ENCODE results near the gene TOGARAM1.

The TOGARAM1 gene

GRCh38 chr14:45094275-45094674 is 132.3 kb downstream of the TOGARAM1 start:
- DNase-seq (ENCODE audit: extremely low read depth, low read depth): no peak
- no peak overlapping the region for H3K4me3 ChIP-seq (replicated peaks; ENCODE audit: low read depth, low read length)
- TF ChIP-seq CTCF (IDR thresholded peaks at IDR 0.05; ENCODE audit: low read depth, low read length, missing control alignments): no peak

GRCh38 chr14:45095143-45095542 is 133.2 kb downstream of the TOGARAM1 start:
- TF ChIP-seq CTCF (IDR thresholded peaks at IDR 0.05; ENCODE audit: low read depth, low read length, missing control alignments): no peak
- no peak for DNase-seq (ENCODE audit: extremely low read depth, low read depth)
- no peak overlapping the region for H3K4me3 ChIP-seq (replicated peaks; ENCODE audit: low read depth, low read length)

GRCh38 chr14:45096218-45096617 is 134.2 kb downstream of the TOGARAM1 start:
- TF ChIP-seq CTCF (IDR thresholded peaks at IDR 0.05; ENCODE audit: low read depth, low read length, missing control alignments): no peak
- no peak overlapping the region for H3K4me3 ChIP-seq (replicated peaks; ENCODE audit: low read depth, low read length)

GRCh38 chr14:45103806-45104205 is 141.8 kb downstream of the TOGARAM1 start:
- H3K4me3 ChIP-seq (replicated peaks; ENCODE audit: low read depth, low read length): no peak overlapping the region
- DNase-seq (ENCODE audit: extremely low read depth, low read depth): no peak
- TF ChIP-seq CTCF (IDR thresholded peaks at IDR 0.05; ENCODE audit: low read depth, low read length, missing control alignments): no peak

More at GRCh38 chr14:45096218-45096617, 134.2 kb downstream of the TOGARAM1 start:
- DNase-seq (ENCODE audit: extremely low read depth, low read depth): no peak

DNA sequence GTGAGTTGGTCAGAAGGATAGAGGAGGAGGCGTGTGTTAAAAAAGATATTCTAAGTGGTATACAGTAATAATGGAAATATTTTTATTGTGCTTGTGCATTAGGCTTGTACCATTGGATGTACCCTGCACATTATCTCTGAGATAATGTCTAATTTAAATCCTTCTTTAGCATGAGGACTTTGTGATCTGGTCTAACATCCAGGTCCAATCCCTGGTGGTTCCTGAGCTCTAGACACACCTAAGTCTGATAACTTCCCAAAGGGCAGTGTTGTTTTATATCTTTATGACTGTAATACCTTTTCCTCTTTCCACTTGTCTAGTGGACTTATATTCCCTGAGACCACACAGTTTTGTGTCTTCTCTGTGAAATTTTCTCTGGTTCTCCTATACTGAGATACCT is 142.6 kb downstream of the TOGARAM1 start:
- H3K4me3 ChIP-seq (replicated peaks; ENCODE audit: low read depth, low read length): no peak overlapping the region
- DNase-seq (ENCODE audit: extremely low read depth, low read depth): no peak
- TF ChIP-seq CTCF (IDR thresholded peaks at IDR 0.05; ENCODE audit: low read depth, low read length, missing control alignments): no peak

DNA sequence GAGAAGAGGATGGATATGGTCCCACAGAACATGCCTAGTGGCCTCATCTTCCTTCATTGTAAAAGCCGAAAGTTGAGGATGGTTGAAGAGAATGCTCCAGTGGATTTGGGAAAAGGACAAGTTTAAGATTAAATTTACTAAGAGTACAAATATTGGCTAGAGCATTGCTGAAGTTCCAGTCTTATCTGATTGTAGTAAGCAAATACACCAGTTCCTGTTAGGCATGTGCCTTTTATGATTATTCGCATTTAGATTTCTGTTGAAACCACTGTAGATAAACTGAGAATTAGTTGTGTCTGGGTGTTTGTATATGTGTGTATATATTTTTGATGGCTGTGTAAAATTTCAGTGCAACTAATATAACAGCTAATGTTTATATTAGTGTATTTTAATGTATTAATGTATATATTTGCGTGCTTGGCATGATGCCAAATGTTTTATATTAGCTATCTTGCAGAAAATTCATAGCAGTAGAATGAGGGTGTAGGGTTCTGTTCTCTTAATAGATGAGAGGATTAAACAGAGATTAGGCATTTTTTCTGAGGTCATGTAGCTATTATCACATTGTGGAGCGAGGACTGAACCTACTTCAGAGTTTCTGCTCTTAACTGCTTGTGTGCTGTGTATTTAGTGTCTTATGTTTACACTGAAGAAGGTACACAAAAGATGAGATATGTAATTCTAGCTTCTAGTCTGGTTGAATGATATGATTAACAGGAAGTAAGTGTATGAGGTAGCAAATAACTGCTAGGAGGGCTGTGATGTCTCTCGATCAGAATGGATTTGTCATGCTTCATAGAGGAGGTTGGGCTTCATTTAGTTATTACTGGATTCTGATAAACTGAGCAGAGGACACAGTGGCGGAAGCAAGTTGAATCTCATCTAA is 151.1 kb downstream of the TOGARAM1 start:
- TF ChIP-seq CTCF (IDR thresholded peaks at IDR 0.05; ENCODE audit: low read depth, low read length, missing control alignments): no peak
- no peak for DNase-seq (ENCODE audit: extremely low read depth, low read depth)
- no peak overlapping the region for H3K4me3 ChIP-seq (replicated peaks; ENCODE audit: low read depth, low read length)

All from HFF-Myc (cell line).